Measurements from ENCODE around the gene GHRL. TPM values are rescaled to one million over a fixed set of nuclear protein-coding genes. Genes with fewer than 3 reads are reported as not detected.

GHRL gene
- total RNA-seq, 2 donors from 2014 or later, result not detected

GRCh38 chr3:10284496-10284895, 8.3 kb downstream of the GHRL start:
- Histone ChIP-seq H3K27ac (no peak overlapping the region), H3K4me1 (peaks cover 0 to 5% of the 10 kb centered on the region in 2 donors), H3K4me3 (no peak overlapping the region), H3K27me3 (no peaks in the 10 kb centered on the region), H3K9me3 (no peaks in the 10 kb centered on the region), H3K36me3 (peaks cover 38% of the 10 kb centered on the region)
- TF ChIP-seq CTCF (IDR thresholded peaks at IDR 0.05), result no peak
- DNase-seq (ENCODE audit: low spot score), result no peak

DNA sequence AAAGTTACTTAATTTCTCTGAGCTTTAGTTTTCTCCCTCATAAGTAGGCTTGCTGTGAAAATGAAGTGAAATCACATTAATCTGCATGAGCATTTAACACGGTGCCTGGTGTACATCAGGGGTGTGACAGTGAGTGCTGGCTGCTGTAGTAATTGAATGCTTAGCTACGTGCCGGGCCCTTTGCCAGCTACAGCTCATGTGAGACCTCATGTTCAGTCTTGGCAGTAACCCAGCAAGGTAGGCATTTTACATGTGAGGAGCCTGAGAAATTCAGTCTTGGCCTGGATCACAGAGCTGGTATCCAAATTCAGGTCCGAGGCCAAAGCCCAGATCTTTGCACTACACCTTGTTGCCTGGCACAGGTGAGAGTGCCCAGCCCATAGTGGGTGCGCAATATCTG, 9.1 kb downstream of the GHRL start:
- Histone ChIP-seq H3K4me3 (no peak overlapping the region), H3K27ac (no peak overlapping the region), H3K36me3 (peaks cover 40% of the 10 kb centered on the region), H3K4me1 (peaks cover 0 to 5% of the 10 kb centered on the region in 2 donors), H3K9me3 (no peaks in the 10 kb centered on the region), H3K27me3 (no peaks in the 10 kb centered on the region)
- no peak for TF ChIP-seq CTCF (IDR thresholded peaks at IDR 0.05)
- DNase-seq (ENCODE audit: low spot score), result no peak

GRCh38 chr3:10281951-10282350, 10.8 kb downstream of the GHRL start:
- no peak for TF ChIP-seq CTCF (IDR thresholded peaks at IDR 0.05)
- H3K27ac ChIP-seq, result no peak overlapping the region
- no peak overlapping the region for H3K4me3 ChIP-seq
- DNase-seq (ENCODE audit: low spot score), result no peak
- H3K9me3 ChIP-seq, result no peaks in the 10 kb centered on the region
- no peaks in the 10 kb centered on the region for H3K27me3 ChIP-seq
- H3K4me1 ChIP-seq, result peaks cover 0 to 5% of the 10 kb centered on the region in 2 donors
- H3K36me3 ChIP-seq, result peaks cover 53% of the 10 kb centered on the region

GRCh38 chr3:10280571-10280970, 12.2 kb downstream of the GHRL start:
- Histone ChIP-seq H3K9me3 (no peaks in the 10 kb centered on the region), H3K4me3 (no peak overlapping the region), H3K36me3 (peaks cover 55% of the 10 kb centered on the region), H3K27ac (no peak overlapping the region), H3K27me3 (no peaks in the 10 kb centered on the region), H3K4me1 (peaks cover 0 to 5% of the 10 kb centered on the region in 2 donors)
- DNase-seq (ENCODE audit: low spot score), result no peak
- no peak for TF ChIP-seq CTCF (IDR thresholded peaks at IDR 0.05)

GRCh38 chr3:10280177-10280529, 12.6 kb downstream of the GHRL start:
- Histone ChIP-seq H3K27me3 (no peaks in the 10 kb centered on the region), H3K9me3 (no peaks in the 10 kb centered on the region), H3K4me3 (no peak overlapping the region), H3K4me1 (peaks cover 0 to 5% of the 10 kb centered on the region in 2 donors), H3K36me3 (peaks cover 55% of the 10 kb centered on the region), H3K27ac (no peak overlapping the region)
- TF ChIP-seq CTCF (IDR thresholded peaks at IDR 0.05), result no peak
- no peak for DNase-seq (ENCODE audit: low spot score)

- Histone ChIP-seq H3K36me3 (peaks cover 55% of the 10 kb centered on the region), H3K27ac (no peak overlapping the region), H3K4me3 (no peak overlapping the region), H3K27me3 (no peaks in the 10 kb centered on the region), H3K4me1 (peaks cover 0 to 5% of the 10 kb centered on the region in 2 donors), H3K9me3 (no peaks in the 10 kb centered on the region)
- no peak for DNase-seq (ENCODE audit: low spot score)
- no peak for TF ChIP-seq CTCF (IDR thresholded peaks at IDR 0.05)
These were observed 13.2 kb downstream of the GHRL start for GRCh38 chr3:10279384-10280176.

Measured in right atrium auricular region (tissue), 2 donors.